GM21360 (cell line): ENCODE data around the gene TRPV6.

Experiments
- ATAC-seq: cut with Tn5 transposase; IDR thresholded peaks from one replicate; pipeline ENCODE4 v1.9.1; 2021; ENCODE audit warnings: mild to moderate bottlenecking, moderate library complexity; ENCODE audit not compliant: unreplicated experiment

TRPV6 gene

DNA sequence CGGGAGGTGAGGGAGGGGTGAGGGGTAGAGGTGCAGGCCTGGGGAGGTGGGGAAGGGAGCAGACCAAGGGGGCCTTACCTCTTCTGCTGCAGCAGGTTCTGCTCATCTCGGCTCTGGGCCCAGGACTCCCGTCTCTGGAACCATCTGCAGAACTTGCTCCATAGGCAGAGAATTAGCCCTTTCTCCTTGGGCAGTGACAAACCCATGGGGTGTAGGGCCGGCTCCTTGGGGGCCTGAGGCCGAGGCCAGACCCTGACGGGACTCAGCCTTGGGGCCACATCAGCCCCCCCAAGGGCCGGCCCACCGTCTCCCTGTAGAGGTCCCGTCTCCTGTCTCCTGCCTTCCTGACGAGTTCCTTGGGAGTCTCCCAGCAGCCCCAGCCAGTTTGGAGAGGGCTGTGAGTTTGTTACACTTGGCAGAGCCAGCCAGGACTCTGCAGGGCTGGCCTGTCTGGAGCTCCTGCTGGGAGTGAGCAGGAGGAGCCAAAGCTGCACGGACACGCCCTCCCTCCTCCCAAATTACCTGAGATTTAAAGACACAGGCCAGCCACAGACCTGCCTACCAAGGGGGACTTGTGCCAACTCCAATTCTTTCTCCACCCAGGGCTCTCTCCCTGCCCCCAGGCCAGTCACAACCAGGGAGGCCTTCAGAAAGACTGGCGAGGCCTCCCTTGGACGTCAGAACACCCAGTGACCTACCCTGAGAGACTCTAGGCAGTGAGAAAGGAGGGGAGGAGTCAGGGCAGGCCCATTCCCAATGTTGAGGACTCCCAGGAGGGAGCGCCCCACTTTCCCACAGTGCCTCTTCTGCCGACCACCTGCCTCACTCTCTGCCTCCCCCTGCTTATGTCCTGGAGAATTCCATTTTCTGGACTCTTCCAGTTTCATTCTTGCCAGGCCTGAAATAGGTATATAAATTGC is at the start of gene TRPV6:
Gene TRPV6, minus strand, starts transcription at position 435 of the 920 bp plus-strand sequence.
- no peak for ATAC-seq

DNA sequence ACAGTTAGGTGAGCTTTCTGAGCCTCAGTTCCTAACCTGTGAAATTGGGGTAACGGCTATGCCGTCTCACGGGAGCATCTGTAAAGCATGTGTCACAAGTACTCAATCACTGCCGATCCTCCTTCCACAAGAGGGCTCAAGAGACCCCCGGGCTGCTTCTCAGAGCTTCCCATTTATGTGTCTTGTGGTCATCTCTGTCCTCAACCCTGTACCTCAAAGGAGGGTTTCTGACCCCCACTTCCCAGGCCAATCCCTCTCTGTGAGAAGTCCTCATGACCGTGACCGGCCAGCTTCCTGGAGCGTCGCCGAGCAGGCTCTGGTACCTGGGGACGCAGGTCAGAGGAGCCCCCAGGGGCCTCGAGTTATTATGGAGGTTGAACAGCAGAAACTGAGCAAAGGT is 48.5 kb upstream of the TRPV6 start:
- no peak for ATAC-seq

- no peak for ATAC-seq
Measured at GRCh38 chr7:142933624-142934023, 48.1 kb upstream of the TRPV6 start, which contains the start of gene TRPV5. Gene TRPV5 (minus strand): TSS chr7:142933746. CDS start chr7:142933459, 287 bp downstream.

DNA sequence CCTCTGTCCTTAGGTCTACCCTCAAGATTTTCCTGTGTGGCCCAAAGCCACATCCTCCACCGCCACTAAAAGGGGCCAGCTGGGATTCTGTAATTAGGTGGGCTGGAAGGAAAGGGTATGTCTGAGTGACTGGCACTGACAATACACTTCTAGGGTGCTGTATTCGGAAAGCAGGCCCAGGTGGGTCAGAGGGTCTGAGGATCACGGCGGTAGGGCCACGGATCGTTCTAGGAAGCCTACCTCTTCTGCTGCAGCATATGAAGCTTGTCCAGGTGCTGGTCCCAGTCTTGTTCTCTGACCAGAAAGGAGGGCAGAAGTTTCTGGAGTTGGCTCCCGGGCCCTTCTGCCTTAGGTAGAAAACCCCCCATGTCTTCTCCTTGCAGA is 47.5 kb upstream of the TRPV6 start:
- ATAC-seq = no peak

- ATAC-seq = no peak
Measured at GRCh38 chr7:142932386-142933091, 47.0 kb upstream of the TRPV6 start.

DNA sequence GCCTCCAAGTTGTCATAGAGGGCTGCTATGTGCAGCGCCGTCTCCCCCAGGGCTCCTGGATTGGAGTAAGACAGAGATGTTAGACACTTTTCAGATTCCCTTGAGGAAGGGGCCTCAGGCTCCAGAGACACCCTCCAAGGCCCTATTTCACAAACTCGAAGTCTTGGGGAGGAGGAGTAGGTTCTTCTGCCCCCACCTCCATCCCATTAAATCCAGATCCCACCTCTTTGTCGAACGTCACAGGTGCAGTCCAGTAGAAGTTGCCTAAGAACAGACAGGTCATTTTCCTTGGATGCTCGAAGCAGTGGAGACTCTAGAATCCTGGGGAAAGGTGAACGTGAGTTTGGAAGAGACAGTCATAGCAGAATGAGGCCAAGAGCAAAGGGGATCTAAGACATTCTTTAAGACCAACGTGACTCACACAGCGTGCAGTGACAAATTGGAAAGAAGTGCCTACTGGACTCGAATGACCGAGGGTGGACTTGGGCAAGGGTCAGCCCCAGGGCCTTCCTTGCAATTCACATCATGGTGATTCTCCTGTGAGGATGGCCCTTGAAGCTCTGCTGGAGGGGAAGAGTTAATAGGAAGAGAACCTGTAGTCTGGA is 44.7 kb upstream of the TRPV6 start:
- no peak for ATAC-seq

DNA sequence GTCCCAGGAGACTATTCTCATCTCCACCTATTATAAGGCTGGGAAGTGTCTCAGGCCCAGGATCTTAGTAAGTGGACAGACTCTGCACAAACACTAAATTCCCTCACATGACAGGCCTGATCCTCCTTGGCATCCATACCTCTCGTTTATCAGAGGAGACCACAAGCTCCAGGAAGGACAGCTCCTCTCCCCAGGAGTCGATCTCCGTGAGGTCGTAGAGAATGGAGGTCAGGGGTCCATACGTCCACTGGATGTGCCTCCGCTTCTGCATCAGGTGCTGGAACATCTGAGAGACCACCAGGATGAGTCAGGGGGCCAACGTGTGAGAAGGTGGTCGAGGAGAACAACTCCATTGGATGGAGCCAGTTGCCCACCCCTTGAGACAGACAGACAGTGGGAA is 42.4 kb upstream of the TRPV6 start:
- no peak for ATAC-seq

DNA sequence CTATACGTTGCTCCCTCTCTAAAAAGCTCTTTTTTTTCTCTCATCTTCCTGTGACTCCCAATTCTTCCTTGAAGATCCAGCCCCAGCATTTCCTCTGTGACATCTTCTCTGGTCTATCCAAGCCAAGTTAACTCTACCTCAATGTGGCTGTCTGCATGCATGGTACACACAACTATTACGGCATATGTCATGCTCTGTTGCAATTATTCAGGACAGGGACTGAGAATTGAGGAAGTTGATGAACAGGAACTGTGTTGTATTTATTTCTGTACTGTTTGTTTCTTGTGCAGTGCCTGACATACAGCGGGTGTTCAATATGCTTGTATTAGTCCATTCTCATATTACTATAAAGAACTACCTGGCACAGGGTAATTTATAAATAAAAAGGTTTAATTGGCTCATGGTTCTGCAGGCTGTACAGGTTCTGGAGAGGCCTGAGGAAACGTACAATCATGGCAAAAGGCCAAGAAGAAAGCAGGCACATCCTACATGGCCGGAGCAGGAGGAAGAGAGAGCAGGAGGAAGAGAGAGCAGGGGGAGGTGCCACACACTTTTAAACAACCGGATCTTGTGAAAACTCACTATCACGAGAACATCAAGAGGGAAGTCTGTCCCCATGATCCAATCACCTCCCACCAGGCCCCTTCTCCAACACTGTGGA is 41.7 kb upstream of the TRPV6 start:
- ATAC-seq = no peak

- ATAC-seq = no peak
Measured at GRCh38 chr7:142925413-142925812, 39.9 kb upstream of the TRPV6 start.

DNA sequence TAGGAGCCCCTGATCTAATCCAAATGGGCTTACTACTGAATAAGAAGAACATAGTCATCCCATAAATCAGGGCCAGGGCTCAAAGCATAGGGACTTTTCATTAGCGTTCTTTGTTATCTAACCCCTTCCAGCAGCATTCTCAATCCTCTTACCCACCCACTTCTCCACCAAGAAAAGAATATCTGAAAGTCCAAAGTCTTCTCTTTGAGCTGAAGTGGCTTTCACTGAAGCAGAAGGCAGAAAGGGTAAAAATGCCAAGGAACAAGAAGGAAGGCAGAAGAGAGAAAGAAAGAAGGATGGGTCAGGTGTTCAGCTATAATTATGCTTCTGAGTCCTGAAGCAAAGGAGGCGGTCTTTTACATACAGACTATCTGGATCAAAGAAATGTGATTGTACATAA is 37.8 kb upstream of the TRPV6 start:
- ATAC-seq = no peak

- no peak for ATAC-seq
Measured at GRCh38 chr7:142919656-142920055, 34.1 kb upstream of the TRPV6 start.

DNA sequence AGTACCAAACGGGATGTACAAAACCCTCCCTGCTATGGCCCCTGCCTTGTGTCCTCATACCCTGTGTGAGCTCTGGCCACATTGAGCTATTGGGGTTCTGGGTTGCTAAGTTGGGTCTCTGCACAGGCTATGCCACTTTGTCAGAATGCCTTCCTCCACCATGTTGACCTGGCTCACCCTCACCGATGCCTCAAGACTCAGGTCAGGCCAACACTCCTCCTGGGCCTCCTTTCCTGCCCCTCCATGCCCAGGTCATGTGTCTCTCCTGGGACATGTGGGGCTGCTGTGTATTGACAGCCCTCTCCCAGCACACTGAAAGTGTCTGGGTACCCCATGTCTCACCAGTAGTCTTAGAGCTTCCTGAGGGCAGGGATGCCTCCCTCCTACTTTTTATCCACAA is 33.4 kb upstream of the TRPV6 start:
- no peak for ATAC-seq

DNA sequence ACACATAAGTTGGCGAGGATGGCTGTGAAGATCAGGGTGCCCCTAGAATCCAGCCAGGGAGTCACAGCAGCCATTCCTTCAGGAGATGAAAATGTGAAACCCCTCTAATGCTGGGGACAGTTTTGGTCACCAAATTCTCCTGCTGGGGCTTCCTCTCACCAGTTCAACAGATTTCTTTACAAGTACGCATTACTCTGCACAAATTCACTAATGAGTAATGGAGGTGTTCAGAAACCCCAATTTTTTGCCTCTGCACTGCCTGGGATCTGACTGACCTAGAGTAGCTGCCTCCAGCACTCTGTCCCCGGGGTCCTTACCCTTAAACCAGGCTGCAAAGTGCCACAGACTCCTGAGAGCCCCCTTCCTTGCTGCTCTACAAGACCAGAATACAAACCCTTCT is 31.9 kb upstream of the TRPV6 start:
- ATAC-seq = no peak

DNA sequence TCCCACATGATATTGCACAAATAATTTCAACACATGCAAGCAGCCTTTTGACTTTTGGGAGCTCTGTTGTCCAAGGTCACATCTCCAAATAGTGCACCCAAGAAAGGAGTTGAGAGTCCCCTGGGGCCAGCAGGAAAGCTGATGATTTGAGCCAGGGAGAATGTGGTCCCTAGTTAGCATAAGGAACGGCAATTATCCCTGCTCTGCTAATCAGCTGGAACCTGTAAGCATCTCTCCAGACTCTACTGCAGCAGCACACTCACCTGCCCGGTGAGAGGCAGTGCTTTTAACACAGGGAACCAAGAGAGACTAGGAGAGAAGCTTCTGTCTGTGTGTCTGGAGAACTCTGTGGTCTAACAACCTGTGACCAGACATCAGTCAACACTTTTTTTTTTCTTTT is 31.0 kb upstream of the TRPV6 start:
- no peak for ATAC-seq

DNA sequence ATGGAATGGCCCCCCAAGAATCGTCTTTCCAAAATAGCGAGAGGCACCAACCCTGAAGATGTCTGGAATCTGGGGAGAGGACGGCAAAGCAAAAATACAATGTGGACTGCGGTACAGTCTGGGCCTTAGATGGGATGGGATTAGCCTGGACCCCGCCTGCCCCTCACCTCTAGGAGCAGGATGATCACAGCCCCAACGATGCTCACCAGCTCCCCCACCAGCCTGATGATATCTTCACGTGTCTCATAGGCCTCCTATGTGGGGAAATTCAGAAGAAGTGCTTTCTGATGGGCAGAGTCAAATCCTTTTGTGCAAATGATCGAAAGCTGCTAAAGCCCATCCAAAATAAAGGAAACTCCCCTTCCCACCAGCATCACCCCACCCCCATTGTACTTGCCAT is 29.8 kb upstream of the TRPV6 start:
- no peak for ATAC-seq

- ATAC-seq = no peak
Measured at GRCh38 chr7:142914121-142914520, 28.6 kb upstream of the TRPV6 start.

DNA sequence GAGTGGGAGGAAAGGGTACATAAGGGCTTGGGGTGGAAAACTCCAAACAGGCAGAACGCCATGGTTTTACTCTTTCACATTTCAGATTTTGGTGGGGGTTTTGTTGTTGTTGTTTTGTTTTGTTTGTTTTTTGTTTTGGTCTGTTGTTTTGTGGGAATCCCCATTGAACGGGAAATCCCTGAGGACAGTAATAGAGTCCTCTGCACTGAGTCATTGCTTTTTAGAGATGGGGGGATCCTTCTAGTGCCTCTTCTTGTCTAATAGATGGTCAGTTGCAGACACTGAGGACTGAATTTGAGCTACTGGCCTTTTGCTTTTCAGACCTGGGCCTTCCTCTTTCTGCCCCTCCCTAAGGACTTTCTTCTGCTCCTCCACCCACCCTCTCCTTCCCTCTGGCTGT is 28.0 kb upstream of the TRPV6 start:
- ATAC-seq = no peak

DNA sequence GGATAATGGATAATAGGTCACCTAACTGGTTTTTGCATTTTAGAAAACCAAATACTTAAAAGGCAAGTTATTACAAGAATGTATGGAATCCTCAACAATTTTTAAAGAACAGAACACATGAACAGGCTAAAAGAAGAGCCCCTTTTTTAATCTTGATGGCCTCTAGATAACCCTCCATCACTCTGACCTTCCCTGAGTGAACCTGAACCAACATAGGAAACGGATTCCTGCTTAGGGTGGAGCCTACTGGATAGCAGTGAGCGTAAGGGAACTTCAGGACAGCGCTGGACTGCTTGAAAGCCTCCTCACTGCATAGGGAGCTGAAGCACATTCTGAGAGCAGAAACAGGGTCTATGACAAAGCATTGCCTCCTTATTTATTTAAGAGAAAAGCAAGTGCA is 27.5 kb upstream of the TRPV6 start:
- no peak for ATAC-seq

- no peak for ATAC-seq
Measured at GRCh38 chr7:142910481-142910880, 24.9 kb upstream of the TRPV6 start.

GRCh38 chr7:142910031-142910433 is 24.5 kb upstream of the TRPV6 start:
- no peak for ATAC-seq
